KBM-7 (cell line): ENCODE results near the gene FNDC1.
A peak's percentile ranks its signal among the peaks of the same experiment; 100 is the strongest.

Experiments
- DNase-seq: peaks from one replicate; pipeline ENCODE4 v3.0.0-alpha.2; 2015
- in situ Hi-C: fragments of 300-500 bp; cut with MboI; formaldehyde crosslinking; loops from 2 replicates; pipeline ENCODE4 v1.14.3; 2020; ENCODE audit warnings: low sequenced_read_pairs, low pct_unique_long_range_greater_than_20kb, mixed read lengths

Gene FNDC1

DNA sequence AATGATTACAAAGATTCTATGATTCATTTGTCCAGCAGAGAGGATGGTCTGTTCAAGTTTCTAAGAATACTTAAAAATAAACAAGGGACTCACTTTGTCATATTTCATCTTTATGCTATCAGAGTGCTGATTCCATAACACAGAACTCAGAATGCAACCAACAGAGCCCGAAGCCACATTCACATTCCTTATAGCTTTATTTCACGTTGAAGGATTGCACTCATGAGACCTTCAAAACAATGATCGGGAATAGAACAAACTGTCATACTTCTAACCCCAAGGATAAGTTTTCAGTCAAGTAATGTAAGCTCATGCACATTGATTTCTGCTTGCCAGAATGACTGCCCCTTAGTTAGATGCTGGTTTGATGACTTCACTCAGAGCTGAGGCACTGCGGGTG lies 25.2 kb downstream of the FNDC1 start:
- in situ Hi-C loops: loop anchor here (25.0 kb wide), 1 partner anchor 443 kb away; no protein-coding TSS in a partner anchor

DNA sequence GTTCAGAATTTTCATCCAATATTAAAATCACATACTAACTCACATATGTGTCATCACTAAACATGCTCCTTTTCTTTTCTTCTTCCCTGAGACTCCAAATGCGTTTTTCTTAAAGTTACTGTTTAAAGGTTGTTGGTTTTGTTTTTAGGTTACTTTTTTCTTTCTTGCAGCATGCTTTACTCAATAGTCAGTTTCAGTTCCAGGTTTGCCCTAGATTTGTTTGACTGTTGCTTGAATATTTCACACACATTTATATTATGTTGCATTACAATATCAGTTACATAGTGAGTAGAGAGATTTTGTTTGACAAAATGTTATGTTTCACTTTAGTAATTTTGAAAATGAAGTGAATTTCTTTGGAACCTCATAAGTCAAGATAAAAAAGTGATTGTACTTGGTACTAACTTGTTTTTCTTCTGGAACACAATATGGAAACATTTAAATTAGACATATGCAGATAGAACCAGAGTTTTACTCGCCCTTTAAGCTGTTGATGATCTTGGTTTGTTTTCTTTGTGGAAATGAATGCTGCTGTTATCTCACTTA lies 27.3 kb downstream of the FNDC1 start:
- in situ Hi-C loops: loop anchor here (25.0 kb wide), 1 partner anchor 441 kb away; no protein-coding TSS in a partner anchor
- no peak for DNase-seq

More for the DNA sequence above, 25.2 kb downstream of the FNDC1 start:
- DNase-seq: no peak

DNA sequence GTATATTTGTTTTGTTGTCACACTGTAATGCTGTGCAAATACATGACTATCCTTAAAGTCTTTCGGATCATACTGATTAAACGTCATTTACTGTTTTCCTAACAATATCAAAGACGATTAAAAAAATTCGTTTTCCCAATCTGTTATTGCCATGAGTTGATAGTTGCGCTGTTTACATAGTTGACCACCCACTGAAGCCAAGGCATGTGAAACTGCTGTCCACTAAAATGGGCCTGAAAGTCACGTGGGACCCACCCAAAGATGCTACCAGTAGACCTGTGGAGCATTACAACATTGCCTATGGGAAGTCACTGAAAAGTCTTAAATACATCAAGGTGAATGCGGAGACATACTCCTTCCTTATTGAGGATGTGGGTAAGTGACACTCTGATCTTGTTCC lies 28.1 kb downstream of the FNDC1 start:
- in situ Hi-C loops: loop anchor here (25.0 kb wide), 1 partner anchor 440 kb away; no protein-coding TSS in a partner anchor
- no peak for DNase-seq

DNA sequence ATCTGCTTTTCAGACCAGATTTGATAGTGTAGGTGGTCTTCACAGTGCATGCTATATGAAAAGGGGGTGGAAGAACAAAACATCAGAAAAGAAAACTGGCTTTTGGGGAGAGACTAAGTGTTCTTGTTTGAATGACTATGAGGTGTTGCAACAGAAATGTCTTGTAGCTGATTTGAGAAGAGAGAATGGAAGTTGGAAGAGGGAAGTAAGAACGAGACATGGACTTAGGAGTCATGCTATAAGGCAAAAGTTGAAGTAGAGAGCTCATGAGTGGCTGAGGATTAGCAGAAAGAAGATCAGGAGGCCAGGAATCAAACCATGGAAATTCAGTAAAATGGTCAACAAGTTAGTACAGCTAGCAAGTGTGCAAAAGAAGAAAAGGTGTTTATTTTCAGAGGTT lies 32.1 kb downstream of the FNDC1 start:
- DNase-seq: no peak
- in situ Hi-C loops: no loop called here

DNA sequence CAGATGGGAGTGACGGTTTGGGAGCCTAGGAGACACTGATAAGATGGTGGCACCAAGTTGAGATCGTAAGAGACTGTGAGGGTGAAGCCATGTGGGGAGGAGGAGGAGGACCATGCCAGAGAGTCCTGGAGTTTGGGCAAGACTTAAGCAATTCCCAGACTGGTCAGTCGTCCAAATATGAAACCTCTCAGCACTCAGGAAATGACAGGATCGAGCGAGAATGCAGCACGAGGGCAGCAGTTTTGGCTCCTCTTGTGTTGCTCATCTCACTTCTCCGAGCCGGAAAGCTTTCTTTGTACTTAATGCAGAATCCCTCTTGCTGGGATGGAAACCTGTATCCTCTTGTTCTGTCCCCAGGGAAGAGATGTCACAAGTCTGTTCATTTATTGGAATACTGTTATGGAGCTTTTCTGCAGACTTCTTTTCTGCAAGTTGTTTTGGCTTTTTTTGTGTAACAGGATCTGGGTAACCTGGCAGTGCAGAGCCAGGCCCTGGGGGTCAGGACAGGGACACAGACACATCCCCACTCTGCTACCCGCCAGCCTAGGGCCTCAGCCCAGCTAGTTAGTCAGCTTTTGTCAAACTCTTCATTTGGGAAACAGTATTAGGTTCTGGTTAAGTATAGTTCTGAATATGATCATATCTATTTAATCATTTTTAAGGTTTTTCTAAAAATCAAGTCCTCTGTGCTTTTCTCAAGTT lies 34.3 kb downstream of the FNDC1 start:
- in situ Hi-C loops: no loop called here
- DNase-seq: no peak

DNA sequence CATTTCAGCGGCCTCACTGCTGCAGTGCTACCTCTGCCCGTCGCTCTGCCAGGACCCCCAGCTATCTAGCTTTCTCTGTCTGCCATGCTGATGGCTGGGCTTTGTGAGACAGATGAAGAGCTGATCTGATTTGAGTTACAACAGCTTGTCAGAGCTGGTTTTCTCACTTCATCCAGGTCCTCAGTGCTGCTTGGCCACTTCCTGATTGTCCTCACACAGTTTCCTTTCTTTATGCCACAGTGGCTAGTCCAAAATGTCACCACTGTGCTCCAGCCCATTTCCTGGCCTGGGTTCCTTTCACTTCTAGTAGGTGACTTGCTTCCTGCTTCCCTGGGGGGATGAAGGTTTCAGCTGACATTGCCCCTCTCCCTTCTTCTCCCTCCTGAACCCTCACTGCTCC lies 35.4 kb downstream of the FNDC1 start:
- in situ Hi-C loops: no loop called here

DNA sequence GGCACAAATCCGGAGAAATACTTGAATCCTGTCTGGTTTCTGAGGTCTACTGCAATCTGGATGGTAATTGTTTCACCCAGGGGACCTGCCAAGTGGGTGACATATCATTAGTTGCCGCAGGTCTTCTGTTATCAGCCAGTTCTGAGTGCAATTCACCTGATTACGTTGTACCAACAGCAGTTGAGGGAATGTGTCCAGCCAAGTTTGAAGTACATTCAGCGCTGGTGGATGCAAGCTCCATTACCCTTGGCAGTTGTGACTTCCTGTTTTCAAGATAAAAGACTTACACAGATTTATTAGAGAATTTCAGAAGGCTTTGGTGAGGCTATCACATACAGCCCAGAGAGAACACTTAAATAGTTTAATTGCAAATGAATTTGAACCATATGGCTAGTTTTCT lies 42.8 kb downstream of the FNDC1 start:
- no peak for DNase-seq
- in situ Hi-C loops: no loop called here

More for the DNA sequence above, 35.4 kb downstream of the FNDC1 start:
- no peak for DNase-seq

DNA sequence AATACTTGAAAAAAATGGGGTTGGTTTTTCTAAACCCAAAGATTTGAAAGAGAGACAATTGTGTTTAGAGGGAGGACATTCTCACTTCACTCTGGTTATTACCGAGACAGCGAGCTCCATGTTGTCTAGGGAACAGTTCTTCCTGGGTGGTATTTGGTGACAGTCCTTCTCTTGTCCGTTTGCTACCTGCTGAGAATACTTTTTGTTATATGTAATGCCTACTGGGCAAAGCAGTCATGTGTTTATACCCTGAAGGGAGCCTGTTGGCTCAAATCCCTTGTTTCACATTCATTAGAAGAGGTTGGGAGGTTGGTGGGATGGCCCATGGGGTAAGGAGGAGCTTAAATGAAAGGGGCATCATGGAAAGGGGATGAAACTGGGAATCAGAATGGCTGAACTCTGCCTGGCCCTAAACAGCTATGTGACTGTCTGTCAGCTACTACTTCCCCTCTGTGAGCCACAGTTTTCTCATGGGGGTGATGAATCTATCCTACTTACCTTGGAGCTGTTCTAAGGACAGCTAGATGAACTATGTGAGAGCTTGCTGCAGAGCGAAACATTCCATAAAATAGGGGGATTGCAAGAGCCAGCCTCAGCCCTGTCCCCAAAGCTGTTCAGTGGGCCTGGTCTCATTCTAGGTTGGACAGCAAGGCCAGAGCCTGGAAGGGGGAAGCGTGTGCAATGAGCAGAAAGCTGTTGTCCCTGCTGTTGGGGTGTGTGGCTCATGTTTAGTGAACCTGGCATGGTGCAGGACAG lies 43.5 kb downstream of the FNDC1 start:
- in situ Hi-C loops: no loop called here
- DNase-seq: no peak

DNA sequence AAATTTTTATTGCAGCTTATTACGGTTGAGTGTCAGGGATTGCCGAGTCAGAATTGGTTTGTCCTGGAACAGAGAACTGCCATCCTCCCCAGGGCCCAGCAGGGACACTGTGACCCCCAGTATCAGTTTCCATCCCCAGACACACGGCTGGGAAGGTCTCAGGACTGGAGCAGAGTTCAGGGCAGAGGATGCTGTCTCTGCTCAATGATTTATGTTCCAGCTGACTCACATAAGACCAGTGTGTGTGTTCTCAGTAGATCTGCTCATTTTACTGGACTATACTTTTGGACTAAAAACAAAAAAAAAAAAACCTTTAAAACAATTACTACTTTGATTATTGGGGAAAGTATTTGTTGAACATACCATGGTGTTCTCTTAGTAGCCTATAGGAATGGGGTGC lies 44.2 kb downstream of the FNDC1 start:
- in situ Hi-C loops: no loop called here
- no peak for DNase-seq

DNA sequence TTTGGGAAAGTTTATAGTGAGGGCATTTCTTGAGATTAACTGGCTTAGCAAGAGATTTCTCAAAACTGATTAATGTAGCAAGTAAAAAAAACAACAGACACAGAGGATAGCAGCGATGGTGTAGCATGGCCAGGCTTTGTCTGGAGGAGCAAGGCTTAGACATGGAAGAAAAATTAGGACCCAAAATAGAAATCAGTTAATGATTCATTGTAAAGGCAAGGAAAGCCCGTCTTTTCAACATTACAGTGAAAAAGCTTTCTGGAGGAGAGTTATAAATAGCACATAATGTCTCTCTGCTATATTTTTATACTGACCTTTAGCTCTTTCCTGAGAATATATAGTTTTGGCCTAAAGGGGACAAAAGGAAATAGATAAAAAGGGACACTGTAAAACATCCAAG lies 45.1 kb downstream of the FNDC1 start:
- in situ Hi-C loops: no loop called here
- no peak for DNase-seq

DNA sequence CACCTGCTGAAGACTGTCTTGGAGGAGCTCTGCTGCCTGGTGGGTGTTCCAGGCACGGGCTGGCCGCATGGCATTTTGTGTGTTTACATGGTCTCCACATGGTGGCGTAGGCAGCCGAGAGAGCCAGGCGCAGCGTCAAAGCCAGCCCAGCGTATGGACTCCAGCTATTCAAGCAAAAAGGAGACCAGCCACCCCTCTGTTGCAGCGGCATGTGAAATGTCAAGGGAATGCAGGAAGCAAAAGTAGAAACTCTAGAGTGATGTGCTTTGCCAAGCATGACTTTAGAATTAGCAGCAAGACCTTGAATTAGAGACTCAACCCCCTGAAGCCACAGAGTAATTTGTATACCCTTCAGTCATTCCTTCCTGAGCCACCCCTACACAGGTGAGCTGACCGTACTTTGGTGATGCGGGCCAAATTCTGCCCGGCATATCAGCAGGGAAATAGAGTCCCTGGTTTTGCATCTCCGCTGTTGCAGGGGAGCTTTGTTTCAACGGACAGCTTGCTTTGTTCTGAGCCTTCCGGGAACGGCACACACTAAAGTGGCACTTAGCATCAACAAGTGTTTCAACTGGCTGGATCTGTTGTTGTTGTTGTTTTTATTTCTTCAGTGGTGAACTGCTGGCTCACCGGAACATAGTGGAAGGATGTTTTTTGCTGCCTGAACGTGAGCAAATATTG lies 48.5 kb downstream of the FNDC1 start:
- in situ Hi-C loops: no loop called here
- peak; percentile 39 for DNase-seq

DNA sequence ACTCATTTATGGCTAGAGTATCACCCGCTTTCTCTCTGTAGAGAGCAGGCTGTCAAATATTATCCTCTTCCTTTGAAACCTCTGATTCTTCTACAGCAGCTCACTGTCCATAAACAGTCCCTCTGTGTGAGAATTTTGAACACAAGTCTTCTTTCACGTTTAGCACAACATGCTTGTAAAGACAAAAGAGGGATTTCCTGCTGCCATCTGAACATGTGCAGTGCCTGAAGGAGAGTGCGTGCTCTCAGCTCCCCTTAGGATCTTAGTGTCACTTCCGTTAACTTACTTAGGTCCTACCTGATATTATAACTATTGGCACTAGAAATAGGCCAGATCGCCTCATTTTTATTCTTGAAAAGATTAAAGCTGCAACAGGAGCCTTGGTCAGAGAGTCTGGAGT lies 50.9 kb downstream of the FNDC1 start:
- DNase-seq: no peak
- in situ Hi-C loops: no loop called here

DNA sequence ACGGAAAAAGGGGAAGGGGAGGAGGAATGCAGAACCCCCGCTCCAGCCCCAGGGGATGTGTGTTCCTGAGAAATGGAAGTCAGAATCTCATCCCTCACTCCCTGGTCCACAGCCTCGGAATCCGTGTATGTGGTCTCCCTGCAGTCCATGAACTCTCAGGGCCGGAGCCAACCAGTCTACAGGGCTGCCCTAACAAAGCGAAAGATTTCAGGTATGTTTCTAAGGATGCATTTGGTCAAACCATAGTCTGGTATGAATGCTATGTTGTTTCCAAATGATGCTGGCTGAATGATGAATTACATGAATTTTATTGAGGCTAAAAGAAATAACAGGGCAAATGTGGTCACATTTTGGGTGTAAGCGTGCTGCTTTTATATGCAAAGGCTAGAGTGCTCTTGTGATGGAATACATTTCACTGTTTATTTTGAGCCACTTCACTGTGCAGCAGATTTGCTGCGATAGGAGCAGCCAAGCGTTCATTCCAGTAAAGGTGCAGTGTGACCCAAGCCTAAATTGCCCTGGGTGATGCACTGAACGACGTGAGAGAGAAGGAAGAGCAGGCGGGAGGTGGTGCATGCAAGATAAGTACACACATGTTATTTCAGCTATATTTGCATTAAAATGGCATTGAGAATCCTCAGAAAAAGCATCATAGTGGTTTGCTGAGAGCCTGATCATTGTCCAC lies 52.4 kb downstream of the FNDC1 start:
- DNase-seq: no peak
- in situ Hi-C loops: no loop called here

DNA sequence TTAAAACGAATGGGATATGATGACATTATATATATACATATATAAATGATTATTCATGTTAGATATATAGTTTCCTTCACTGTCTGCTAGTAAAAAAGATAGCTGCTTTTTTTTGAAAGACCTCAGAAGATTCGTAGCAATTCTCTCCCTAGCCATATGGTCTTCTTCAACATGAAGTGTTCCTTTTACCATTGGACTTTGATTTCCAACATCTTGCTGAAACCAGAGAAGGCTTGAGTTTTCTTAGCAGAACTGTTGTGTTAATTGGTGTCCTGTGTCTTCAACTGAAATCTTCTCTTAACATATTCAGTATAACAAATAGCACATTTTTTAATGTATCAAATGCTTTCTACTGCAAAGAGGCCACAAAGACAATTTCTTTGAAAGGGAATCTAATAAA lies 55.3 kb downstream of the FNDC1 start:
- no peak for DNase-seq
- in situ Hi-C loops: no loop called here

DNA sequence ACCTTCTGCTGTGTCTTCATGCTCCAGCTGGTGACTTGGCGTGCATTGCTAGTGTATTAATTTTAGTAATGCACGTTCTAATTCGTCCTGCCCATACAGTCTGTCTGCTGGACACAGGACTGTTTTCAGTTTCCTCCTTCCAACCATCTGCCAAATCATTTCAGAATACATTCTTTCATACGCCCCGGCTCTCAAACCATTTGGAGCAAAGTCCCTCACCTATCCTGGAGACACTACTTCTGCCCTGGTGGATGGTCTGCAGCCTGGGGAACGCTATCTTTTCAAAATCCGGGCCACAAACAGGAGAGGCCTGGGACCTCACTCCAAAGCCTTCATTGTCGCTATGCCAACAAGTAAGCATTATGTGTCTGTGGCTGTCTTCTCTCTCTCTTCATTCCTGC lies 60.5 kb downstream of the FNDC1 start:
- no peak for DNase-seq
- in situ Hi-C loops: no loop called here

DNA sequence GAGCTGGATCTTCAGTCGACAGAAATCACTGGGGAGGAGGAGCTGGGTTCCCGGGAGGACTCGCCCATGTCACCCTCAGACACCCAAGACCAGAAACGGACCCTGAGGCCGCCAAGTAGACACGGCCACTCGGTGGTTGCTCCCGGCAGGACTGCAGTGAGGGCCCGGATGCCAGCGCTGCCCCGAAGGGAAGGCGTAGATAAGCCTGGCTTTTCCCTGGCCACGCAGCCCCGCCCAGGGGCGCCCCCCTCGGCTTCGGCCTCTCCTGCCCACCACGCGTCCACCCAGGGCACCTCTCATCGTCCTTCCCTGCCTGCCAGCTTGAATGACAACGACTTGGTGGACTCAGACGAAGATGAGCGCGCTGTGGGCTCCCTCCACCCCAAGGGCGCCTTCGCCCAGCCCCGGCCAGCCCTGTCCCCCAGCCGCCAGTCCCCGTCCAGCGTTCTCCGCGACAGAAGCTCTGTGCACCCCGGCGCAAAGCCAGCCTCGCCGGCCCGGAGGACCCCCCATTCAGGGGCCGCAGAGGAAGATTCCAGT lies 63.0 kb downstream of the FNDC1 start:
- in situ Hi-C loops: no loop called here

DNA sequence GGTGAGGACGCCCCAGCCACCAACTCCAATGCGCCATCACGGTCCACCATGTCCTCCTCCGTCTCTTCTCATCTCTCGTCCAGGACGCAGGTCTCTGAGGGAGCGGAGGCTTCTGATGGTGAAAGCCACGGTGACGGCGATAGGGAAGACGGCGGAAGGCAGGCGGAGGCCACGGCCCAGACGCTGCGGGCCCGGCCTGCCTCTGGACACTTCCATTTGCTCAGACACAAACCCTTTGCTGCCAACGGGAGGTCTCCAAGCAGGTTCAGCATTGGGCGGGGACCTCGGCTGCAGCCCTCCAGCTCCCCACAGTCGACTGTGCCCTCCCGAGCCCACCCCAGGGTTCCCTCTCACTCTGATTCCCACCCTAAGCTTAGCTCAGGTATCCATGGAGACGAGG lies 63.6 kb downstream of the FNDC1 start:
- no peak for DNase-seq

More for the DNA sequence above, 63.0 kb downstream of the FNDC1 start:
- DNase-seq: no peak

DNA sequence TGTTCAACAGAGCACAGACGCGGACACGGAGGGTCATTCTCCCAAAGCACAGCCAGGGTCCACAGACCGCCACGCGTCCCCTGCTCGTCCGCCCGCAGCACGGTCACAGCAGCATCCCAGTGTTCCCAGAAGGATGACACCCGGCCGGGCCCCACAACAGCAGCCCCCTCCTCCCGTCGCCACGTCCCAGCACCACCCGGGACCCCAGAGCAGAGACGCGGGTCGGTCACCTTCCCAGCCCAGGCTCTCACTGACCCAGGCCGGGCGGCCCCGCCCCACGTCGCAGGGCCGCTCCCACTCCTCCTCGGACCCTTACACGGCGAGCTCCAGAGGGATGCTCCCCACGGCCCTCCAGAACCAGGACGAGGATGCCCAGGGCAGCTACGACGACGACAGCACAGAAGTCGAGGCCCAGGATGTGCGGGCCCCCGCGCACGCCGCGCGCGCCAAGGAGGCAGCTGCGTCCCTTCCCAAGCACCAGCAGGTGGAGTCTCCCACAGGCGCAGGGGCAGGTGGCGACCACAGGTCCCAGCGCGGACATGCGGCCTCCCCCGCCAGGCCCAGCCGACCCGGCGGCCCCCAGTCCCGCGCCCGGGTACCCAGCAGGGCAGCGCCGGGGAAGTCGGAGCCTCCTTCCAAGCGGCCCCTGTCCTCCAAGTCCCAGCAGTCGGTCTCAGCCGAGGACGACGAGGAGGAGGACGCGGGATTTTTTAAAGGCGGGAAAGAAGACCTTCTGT lies 64.3 kb downstream of the FNDC1 start:
- no peak for DNase-seq

More for the DNA sequence above, 63.6 kb downstream of the FNDC1 start:
- in situ Hi-C loops: no loop called here

More for the DNA sequence above, 64.3 kb downstream of the FNDC1 start:
- in situ Hi-C loops: no loop called here
